Liver (tissue), 3 donors: ENCODE data around the gene HPCAL1.

Source experiments
- EGR1 ChIP-seq, 2 donors: IDR thresholded peaks; 2 replicates each; pipeline ENCODE4 v1.6.1; 2016 to 2018; ENCODE audit warnings: antibody characterized with exemption in 2 of 2, low read depth in 2 of 2
- GABPA ChIP-seq, 2 donors: IDR thresholded peaks in 1 of 2; conservative IDR thresholded peaks in 1 of 2; 2 replicates each; pipeline ENCODE4 v1.6.1; 2016; ENCODE audit warnings: antibody characterized with exemption in 2 of 2, mild to moderate bottlenecking in 1 of 2, moderate library complexity in 1 of 2
- HNF4A ChIP-seq, 2 donors: conservative IDR thresholded peaks; 2 replicates each; pipeline ENCODE4 v1.6.1; 2016; ENCODE audit warnings: antibody characterized with exemption in 2 of 2, mild to moderate bottlenecking in 2 of 2
- HNF4G ChIP-seq: IDR thresholded peaks from 2 replicates; pipeline ENCODE4 v1.6.1; 2016; ENCODE audit warnings: antibody characterized with exemption
- SP1 ChIP-seq: IDR thresholded peaks from 2 replicates; pipeline ENCODE4 v1.6.1; 2018; ENCODE audit warnings: antibody characterized with exemption, mild to moderate bottlenecking
- TAF1 ChIP-seq: conservative IDR thresholded peaks from 2 replicates; pipeline ENCODE4 v1.6.1; 2016; ENCODE audit warnings: antibody characterized with exemption, mild to moderate bottlenecking
- TF ChIP-seq, protein P1 (sequence below): fragments of 150-350 bp; IDR thresholded peaks from 2 replicates; pipeline ENCODE4 v1.5.1; 2017; ENCODE audit warnings: improper control_type of control experiment, low read depth, low read length; ENCODE audit not compliant: missing input control
- TF ChIP-seq, protein P2 (sequence below): IDR thresholded peaks from 2 replicates; pipeline ENCODE4 v1.6.1; 2016; ENCODE audit warnings: antibody characterized with exemption
- TF ChIP-seq, protein P3 (sequence below): IDR thresholded peaks from 2 replicates; pipeline ENCODE4 v1.6.1; 2016; ENCODE audit warnings: antibody characterized with exemption
- TF ChIP-seq, protein P4 (sequence below): IDR thresholded peaks from 2 replicates; pipeline ENCODE4 v1.6.1; 2016; ENCODE audit warnings: antibody characterized with exemption, mild to moderate bottlenecking
- TF ChIP-seq, protein P5 (sequence below): IDR thresholded peaks from 2 replicates; pipeline ENCODE4 v1.6.1; 2016; ENCODE audit warnings: antibody characterized with exemption
- donor health status: healthy.
- donor health status: healthy.

DNA sequence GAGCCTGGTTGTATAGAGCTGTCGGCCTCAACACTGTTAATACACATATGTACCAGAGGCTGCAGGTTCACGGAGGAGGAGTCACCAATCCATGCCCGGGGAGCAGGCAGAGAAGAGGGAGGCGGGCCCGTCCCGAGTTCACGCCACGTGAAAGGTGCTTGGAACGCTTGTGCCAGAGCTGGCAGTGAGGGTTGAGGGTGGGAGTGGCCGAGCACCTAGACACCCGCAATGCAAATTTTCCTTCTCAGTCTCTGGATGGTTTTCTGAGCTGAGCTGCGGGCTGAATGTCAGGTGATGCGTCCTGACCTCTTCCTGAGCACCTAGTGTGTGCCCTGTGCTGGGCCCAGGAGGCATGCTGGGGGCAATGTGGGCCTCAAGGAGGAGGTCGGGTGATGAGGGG lies 93.2 kb downstream of the HPCAL1 start:
- TF ChIP-seq, protein P1, sequence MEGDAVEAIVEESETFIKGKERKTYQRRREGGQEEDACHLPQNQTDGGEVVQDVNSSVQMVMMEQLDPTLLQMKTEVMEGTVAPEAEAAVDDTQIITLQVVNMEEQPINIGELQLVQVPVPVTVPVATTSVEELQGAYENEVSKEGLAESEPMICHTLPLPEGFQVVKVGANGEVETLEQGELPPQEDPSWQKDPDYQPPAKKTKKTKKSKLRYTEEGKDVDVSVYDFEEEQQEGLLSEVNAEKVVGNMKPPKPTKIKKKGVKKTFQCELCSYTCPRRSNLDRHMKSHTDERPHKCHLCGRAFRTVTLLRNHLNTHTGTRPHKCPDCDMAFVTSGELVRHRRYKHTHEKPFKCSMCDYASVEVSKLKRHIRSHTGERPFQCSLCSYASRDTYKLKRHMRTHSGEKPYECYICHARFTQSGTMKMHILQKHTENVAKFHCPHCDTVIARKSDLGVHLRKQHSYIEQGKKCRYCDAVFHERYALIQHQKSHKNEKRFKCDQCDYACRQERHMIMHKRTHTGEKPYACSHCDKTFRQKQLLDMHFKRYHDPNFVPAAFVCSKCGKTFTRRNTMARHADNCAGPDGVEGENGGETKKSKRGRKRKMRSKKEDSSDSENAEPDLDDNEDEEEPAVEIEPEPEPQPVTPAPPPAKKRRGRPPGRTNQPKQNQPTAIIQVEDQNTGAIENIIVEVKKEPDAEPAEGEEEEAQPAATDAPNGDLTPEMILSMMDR: no peak
- no peak for TF ChIP-seq SP1
- TF ChIP-seq EGR1 (IDR thresholded peaks at IDR 0.05; ENCODE audit: low read depth in 2 of 2): no peak
- TF ChIP-seq GABPA (IDR thresholded peaks at IDR 0.05 in 1 of 2, conservative IDR thresholded peaks at IDR 0.05 in 1 of 2): no peak
- no peak for TF ChIP-seq HNF4A (conservative IDR thresholded peaks at IDR 0.05)
- TF ChIP-seq, protein P2, sequence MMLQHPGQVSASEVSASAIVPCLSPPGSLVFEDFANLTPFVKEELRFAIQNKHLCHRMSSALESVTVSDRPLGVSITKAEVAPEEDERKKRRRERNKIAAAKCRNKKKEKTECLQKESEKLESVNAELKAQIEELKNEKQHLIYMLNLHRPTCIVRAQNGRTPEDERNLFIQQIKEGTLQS: no peak
- TF ChIP-seq, protein P3, sequence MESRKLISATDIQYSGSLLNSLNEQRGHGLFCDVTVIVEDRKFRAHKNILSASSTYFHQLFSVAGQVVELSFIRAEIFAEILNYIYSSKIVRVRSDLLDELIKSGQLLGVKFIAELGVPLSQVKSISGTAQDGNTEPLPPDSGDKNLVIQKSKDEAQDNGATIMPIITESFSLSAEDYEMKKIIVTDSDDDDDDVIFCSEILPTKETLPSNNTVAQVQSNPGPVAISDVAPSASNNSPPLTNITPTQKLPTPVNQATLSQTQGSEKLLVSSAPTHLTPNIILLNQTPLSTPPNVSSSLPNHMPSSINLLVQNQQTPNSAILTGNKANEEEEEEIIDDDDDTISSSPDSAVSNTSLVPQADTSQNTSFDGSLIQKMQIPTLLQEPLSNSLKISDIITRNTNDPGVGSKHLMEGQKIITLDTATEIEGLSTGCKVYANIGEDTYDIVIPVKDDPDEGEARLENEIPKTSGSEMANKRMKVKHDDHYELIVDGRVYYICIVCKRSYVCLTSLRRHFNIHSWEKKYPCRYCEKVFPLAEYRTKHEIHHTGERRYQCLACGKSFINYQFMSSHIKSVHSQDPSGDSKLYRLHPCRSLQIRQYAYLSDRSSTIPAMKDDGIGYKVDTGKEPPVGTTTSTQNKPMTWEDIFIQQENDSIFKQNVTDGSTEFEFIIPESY: no peak
- no peak for TF ChIP-seq HNF4G
- TF ChIP-seq, protein P4, sequence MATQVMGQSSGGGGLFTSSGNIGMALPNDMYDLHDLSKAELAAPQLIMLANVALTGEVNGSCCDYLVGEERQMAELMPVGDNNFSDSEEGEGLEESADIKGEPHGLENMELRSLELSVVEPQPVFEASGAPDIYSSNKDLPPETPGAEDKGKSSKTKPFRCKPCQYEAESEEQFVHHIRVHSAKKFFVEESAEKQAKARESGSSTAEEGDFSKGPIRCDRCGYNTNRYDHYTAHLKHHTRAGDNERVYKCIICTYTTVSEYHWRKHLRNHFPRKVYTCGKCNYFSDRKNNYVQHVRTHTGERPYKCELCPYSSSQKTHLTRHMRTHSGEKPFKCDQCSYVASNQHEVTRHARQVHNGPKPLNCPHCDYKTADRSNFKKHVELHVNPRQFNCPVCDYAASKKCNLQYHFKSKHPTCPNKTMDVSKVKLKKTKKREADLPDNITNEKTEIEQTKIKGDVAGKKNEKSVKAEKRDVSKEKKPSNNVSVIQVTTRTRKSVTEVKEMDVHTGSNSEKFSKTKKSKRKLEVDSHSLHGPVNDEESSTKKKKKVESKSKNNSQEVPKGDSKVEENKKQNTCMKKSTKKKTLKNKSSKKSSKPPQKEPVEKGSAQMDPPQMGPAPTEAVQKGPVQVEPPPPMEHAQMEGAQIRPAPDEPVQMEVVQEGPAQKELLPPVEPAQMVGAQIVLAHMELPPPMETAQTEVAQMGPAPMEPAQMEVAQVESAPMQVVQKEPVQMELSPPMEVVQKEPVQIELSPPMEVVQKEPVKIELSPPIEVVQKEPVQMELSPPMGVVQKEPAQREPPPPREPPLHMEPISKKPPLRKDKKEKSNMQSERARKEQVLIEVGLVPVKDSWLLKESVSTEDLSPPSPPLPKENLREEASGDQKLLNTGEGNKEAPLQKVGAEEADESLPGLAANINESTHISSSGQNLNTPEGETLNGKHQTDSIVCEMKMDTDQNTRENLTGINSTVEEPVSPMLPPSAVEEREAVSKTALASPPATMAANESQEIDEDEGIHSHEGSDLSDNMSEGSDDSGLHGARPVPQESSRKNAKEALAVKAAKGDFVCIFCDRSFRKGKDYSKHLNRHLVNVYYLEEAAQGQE: no peak
- TF ChIP-seq, protein P5, sequence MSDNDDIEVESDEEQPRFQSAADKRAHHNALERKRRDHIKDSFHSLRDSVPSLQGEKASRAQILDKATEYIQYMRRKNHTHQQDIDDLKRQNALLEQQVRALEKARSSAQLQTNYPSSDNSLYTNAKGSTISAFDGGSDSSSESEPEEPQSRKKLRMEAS: no peak
- TF ChIP-seq TAF1: no peak
